NCI-H524 (cell line): ENCODE measurements around the gene RHD.
"Not testable (repeated sequence)": the region's sequence is repeated elsewhere in the genome, so short reads cannot be mapped to it uniquely, and the experiment has no call there.

Experiments
- DNase-seq, 2 experiments: peaks; one replicate each; lab custom pipeline; 2025; lab: John Stamatoyannopoulos, UW

Gene RHD

DNA sequence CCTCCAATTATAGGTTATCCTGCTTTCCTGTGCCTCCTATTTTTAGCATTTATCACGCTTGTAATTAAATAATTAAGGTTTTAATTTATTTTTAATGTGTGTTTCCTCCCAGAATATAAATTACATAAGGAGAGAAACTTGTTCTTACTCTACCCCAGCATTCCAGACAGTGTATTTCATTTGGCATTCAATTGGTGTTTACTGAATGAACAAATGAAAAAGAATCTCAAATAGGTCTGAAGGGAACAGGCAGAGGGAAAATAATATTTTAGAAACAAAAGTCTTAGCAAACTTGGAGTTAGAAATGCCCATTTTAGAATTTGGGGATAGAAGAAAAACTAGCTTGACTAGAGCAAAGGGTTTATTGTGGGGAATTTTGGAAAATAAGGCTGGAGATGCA lies 15.1 kb upstream of the RHD start:
- no peak for DNase-seq

DNA sequence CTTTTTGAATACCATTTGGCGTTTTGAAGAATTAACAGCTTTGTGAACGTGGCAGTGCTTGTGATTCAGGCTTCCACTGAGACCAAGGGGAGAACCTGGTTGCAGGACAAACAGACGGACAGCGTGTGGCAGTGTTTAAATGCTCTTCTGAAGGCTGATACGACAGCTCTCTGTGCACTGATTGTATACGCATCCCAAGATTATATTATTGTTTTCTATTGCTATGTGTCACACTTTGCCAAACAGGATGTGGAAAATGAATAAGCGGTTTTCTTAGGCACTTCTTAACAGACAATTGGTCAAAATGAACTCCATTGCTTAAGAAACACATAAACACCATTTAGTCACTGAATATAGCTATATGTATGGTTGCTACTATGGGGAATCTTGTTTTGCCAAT lies 12.5 kb upstream of the RHD start:
- DNase-seq, result not testable (repeated sequence)

DNA sequence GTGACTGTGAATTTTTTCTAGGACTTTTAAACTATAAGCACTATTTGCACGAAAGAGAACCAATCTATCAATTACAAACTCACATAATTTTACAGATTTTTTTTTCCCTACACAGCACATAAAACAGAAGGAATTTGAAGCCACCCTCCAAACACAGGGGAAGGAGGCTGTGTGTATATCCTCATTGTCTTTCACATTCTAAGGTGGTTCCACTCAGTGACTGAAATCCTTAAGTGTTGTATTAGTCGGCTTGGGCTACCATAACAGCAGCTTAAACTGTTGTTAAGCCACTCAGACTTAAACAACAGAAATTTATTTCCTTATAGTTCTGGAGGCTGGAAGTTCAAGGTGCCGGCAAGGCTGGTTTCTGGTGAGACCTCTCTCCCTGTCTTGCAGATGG lies 12.0 kb upstream of the RHD start:
- DNase-seq, result not testable (repeated sequence)

GRCh38 chr1:25266554-25267287 lies 5.6 kb upstream of the RHD start:
- not testable (repeated sequence) for DNase-seq

DNA sequence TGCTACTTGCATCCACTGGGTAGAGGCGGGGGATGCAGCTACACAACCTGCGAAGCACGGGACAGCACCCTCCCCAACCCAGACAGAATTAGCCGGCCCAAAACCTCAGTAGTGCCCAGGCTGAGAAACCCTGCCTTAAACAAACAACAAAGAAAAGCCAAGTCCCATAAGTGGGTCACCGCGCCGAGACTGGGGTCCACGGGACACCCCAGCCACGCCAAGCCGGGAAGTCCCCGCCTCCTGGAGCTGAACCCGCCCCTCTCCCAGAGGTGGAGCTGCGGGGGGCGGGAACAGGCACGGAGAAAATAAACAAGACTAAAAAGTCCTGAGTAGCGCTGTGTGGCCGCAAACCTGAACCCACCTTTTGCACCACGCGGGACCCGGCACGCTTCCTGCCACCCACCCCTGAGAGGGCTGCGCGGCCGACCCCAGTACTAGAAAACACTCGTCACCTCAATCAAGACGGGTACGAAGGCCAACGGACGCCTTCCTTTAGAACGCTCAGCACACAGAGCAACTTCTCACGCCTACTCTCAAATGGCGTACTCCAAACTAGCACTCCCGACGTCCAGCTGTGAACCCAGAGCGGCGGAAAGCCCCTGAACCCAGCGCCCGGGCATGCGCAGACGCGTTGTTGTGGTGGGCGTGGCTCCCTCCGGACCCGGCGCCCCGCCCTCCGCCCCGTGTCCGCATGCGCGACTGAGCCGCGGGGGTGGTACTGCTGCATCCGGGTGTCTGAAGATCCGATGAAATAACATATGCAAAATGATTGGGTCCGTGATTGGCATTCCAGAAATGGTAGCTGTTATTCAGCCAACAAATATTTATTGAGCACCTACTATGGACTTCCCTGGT lies 4.8 kb upstream of the RHD start:
- DNase-seq, result peak; percentile 32 to 76

DNA sequence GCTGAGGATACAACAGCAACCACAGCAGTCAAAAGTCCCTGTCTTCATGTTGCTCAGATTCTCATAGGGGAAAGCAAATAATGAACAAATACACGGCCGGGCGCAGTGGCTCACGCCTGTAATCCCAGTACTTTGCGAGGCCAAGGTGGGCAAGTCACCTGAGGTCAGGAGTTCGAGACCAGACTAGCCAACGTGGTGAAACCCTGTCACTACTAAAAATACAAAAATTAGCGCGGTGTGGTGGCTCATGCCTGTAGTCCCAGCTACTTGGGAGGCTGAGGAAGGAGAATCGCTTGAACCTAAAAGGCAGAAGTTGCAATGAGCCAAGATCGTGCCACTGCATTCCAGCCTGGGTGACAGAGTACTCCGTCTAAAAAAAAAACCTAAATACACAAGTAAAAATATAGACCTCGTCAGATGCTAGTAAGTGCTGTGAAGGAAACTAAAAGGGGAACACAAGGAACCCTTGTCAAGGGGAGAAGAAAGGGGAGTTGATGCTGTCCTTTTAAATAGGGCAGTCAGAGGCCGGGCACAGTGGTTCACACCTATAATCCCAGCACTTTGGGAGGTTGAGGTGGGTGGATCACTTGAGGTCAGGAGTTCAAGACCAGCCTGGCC lies 4.1 kb upstream of the RHD start:
- not testable (repeated sequence) for DNase-seq

DNA sequence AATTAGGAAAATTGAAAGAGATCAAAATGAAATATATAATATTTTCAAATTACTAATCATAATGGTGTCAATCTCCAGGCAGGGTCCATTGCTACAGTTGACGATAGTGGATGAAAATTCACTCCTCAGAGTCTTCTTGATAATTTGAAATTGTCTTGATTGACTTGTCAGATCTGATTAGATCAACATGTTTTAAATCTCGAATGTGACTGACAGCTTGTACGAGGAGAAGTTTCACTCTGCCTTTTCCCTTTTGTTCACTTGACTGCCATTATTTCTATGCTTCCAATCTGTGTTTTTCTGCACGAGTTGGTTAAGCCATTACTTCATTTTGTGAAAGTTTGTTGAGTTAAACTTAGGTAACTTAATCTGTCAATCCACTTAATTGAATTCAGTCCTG lies 3.3 kb downstream of the RHD start:
- not testable (repeated sequence) for DNase-seq

GRCh38 chr1:25277295-25277694 lies 5.0 kb downstream of the RHD start:
- DNase-seq, result not testable (repeated sequence)

- not testable (repeated sequence) for DNase-seq
Measured at GRCh38 chr1:25278358-25278757, 6.0 kb downstream of the RHD start.

DNA sequence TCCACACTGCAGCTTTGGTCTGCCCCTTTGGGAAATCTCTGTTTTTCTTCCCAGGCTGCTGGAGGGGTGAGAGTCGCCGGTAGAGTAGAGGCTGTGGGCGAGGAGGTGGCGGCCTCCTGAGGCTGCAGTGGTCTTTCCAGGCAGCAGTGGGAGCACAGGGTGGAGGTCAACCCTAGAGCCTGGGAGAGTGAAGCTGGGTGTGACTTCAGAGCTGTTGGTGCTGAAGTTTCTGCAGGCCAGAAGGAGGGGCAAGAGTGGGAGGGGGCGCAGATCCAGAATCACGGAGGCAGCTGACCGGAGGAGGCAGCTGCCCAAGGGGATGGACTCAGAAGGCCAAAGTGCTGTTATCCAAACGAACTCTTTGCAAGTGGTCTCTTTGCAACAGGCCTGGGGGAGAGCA lies 6.5 kb downstream of the RHD start:
- DNase-seq, result not testable (repeated sequence)

- DNase-seq, result not testable (repeated sequence)
Measured at GRCh38 chr1:25279693-25280111, 7.4 kb downstream of the RHD start.

GRCh38 chr1:25285862-25286261 lies 13.6 kb downstream of the RHD start:
- not testable (repeated sequence) for DNase-seq

DNA sequence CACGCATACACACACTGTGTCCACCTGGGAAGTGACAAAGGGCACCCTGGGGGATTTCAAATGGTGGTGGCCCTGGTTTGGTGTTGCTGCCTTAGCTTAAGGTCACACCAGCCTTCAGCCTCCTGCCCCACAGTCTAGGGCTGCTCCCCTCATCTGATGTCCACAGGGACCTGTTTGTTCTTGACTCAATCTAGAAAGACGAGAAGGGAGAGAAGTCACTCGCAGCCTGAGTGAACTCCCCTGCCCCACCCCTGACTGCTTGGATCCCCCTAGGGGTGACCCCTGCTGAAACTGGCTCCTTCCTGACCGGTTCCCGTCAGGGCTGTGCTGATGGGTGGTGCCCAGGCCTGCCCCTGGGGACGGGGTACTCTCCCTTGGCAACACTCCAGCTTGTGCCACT lies 14.9 kb downstream of the RHD start:
- DNase-seq, result peak in 1 of 2 experiments; percentile 4

- DNase-seq, result not testable (repeated sequence)
Measured at GRCh38 chr1:25288573-25289101, 16.3 kb downstream of the RHD start.

DNA sequence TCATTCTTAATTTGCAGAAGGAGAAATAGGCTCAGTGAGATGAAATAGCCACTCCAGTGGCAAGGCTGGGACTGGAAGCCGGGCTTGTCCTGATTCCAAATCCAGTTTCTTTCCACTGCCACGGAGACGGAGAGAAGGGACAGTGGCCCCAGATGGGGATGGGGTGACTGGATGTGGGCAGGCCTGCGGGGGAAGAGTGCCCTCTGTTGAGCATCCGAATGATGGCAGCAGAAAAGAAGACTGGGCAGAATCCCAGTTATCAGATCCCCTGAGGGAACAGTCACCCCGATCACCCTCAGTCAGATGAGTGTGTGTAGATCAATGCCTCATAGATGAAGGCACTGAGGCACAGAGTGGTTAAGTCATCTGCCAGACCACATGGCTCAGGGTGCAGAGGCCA lies 17.7 kb downstream of the RHD start:
- peak in 1 of 2 experiments; percentile 23 for DNase-seq

DNA sequence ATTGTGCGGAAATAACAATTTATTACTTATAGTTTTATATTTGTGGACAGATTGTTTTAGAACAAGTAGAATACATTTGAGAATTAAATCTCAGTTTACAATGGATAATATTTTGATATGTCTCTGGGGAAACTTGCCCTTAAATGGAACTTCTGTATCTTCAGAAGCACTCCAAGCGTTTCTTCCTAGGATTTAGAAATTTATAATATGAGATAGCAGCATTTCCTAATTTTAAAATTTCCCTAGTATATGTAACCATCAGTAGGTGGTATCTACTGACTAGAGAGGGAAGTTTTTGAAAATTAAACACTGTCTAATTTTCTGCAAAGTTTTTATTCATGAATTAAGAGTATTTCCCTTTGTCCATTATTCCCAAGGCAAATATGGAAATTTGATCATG lies 21.1 kb downstream of the RHD start:
- not testable (repeated sequence) for DNase-seq

DNA sequence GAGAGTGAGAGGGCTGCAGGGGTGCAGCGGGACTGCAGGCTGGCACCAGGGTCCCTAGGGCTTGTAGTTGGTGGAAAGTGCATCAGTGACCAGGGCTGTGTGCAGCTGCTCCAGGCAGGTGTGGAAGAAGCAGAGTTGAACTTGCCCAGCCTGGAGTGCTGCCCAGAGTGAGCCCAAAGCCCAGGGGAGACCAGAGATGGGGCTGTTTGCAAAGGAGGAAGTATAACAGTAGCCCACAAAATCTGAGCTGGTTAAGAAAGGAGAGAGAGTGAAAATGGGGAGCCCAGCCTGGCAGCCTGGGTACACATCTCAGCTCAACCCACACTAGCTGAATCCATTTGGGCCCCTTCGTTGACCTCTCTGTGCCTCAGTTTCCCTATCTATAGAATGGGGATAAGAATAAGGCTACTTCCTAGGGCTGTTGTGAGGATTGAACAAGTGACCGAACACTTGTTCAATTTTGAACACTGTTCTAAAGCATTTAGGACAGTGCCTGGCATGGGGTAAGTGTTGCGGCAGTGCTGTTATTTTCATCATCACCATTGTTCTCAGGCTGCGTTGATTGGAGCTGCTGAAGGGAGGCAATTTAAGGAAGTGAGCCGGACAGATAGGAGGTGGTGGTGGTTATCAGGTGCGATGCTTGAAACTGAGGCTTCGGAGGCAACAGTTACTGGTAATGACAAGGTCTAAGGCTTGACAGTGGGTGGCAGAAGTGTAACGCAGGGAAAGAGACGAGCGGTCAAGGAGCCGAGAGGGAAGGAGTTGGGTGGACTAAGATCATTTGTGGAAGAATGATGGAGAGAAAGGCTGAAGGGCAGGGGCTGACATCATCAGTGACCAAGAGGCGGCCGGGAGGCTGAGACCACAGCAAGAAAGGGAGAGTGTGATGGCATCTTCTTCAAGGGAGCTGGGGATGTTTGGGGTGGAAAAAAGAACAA lies 22.8 kb downstream of the RHD start:
- DNase-seq, result not testable (repeated sequence)

DNA sequence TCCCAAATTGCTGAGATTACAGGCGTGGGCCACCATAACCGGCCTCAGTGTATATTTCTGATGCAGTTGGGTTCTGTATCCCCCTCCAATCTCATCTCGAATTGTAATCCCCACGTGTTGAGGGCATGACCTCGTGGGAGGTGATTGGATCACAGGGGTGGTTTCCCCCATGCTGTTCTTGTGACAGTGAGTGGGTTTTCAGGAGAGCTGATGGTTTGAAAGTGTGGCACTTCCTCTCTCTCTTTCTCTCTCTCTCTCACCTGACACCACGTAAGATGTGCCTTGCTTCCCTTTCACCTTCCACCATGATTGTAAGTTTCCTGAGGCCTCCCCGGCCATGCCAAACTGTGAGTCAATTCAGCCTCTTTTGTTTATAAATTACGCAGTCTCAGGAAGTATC lies 24.2 kb downstream of the RHD start:
- not testable (repeated sequence) for DNase-seq

- DNase-seq, result not testable (repeated sequence)
Measured at GRCh38 chr1:25300729-25301128, 28.4 kb downstream of the RHD start.

DNA sequence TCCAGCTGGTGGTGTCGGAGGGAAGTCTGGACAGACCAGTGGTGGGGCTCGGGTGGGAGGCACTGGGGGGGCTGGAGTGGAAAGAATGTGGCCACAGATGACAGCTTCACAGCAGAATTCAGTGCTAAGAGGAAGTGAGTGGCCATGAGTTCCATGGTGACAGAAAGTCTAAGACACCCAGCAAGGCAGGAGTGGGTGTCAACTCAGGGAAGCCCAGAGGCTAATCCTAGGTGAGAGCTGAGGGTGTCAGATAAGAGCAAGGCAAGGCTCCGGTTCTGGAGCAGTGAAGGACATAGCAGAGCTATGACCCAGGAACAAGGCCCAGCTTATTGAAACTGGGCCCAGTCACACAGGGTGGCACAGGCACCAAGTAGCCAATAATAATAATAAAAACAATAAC lies 30.0 kb downstream of the RHD start:
- DNase-seq, result not testable (repeated sequence)

DNA sequence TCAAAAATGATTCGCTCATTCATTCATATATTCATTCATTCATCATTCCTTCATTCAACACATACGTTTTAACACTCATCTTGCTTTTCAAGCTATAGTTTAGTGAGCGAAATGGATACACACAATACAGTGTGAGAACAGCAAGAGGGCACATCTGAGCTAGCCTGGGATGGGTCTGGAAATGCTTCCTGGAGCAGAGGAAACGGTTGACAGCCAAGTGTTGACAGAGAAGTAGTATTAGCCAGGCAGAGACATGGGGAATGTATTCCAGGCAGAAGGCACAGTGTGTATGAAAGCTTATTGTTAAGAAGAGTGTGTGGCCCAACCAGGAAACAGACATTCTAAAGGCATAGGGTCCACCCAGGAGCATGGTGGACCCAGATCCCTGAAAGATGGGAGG lies 32.6 kb downstream of the RHD start:
- not testable (repeated sequence) for DNase-seq
